Fibroblast of the aortic adventitia (primary cell): ENCODE measurements around the gene PRKCSH. TPM values are rescaled to one million over a fixed set of nuclear protein-coding genes. Genes with fewer than 3 reads are reported as not detected.
"Not testable (repeated sequence)": the region's sequence is repeated elsewhere in the genome, so short reads cannot be mapped to it uniquely, and the experiment has no call there.

Experiments used
- DNase-seq: peaks from one replicate; pipeline ENCODE4 v3.0.0-alpha.2; 2010; ENCODE audit warnings: low read depth
- H3K4me3 ChIP-seq: 2 replicates; pipeline ENCODE4 v1.5.1; 2011; ENCODE audit warnings: low read depth, mild to moderate bottlenecking, control low read depth, low read length, moderate library complexity
- CTCF ChIP-seq: IDR thresholded peaks from 2 replicates; pipeline ENCODE4 v1.5.1; 2011; ENCODE audit warnings: mild to moderate bottlenecking, low read length, control low read depth, inconsistent platforms; ENCODE audit not compliant: insufficient read depth
- total RNA-seq: library from RNA; depleted of rRNA; stranded (reverse); fragments of >200 nt; gene quantifications from 2 replicates; pipeline ENCODE4 v1.2.3, GENCODE V29; 2012; ENCODE audit warnings: low replicate concordance

Gene PRKCSH
- total RNA-seq, 1 donor = 115 TPM

- no peak for DNase-seq
- no peak for TF ChIP-seq CTCF
- H3K4me3 ChIP-seq = no peak overlapping the region
Measured at GRCh38 chr19:11452620-11453310, 17.3 kb downstream of the PRKCSH start.

- peak; percentile 48 for TF ChIP-seq CTCF
- no peak for DNase-seq
- H3K4me3 ChIP-seq = no peak overlapping the region
Measured at GRCh38 chr19:11453468-11454341, 18.3 kb downstream of the PRKCSH start.

- not testable (repeated sequence) for H3K4me3 ChIP-seq, DNase-seq
Measured at GRCh38 chr19:11455233-11455554, 19.8 kb downstream of the PRKCSH start.

- no peak overlapping the region for H3K4me3 ChIP-seq
- no peak for DNase-seq
- no peak for TF ChIP-seq CTCF
Measured at GRCh38 chr19:11456659-11457058, 21.2 kb downstream of the PRKCSH start.

GRCh38 chr19:11457115-11457514 is 21.7 kb downstream of the PRKCSH start:
- no peak overlapping the region for H3K4me3 ChIP-seq
- no peak for TF ChIP-seq CTCF
- no peak for DNase-seq

- TF ChIP-seq CTCF = no peak
- DNase-seq = no peak
- no peak overlapping the region for H3K4me3 ChIP-seq
Measured at GRCh38 chr19:11457831-11458230, 22.4 kb downstream of the PRKCSH start.

GRCh38 chr19:11458236-11458900 is 22.9 kb downstream of the PRKCSH start:
- TF ChIP-seq CTCF = no peak
- H3K4me3 ChIP-seq = no peak overlapping the region
- no peak for DNase-seq

GRCh38 chr19:11458912-11459311 is 23.5 kb downstream of the PRKCSH start:
- not testable (repeated sequence) for H3K4me3 ChIP-seq

More at GRCh38 chr19:11458912-11459311, 23.5 kb downstream of the PRKCSH start:
- DNase-seq = not testable (repeated sequence)
